ENCODE results near the gene SPDYE18.
A peak's percentile ranks its signal among the peaks of the same experiment; 100 is the strongest.
"Not testable (repeated sequence)": the region's sequence is repeated elsewhere in the genome, so short reads cannot be mapped to it uniquely, and the experiment has no call there.

The SPDYE18 gene

GRCh38 chr7:77062557-77062956 is at the start of gene SPDYE18:
Gene SPDYE18, minus strand, starts transcription at chr7:77062558. Its CDS starts 2,046 bp downstream, at chr7:77060512.
- not testable (repeated sequence) for FAIRE-seq

DNA sequence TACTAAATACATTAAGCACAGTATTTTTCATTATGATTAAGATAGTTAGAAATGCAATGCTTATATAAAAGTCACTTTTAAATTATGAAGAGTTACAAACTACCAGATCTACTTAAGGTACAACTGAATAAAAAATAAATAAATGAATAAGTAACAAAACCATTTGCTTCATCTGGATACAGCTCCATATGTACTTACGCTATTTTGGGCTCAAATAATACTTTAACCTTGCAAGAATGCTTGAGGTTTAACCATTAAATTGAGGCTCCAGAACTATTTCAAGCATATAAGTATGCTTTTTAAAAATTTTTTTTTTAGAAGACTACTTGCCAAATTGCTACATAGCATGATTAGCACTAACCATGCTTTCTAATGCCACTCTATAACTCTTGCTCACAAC is 46.0 kb upstream of the SPDYE18 start:
- FAIRE-seq: not testable (repeated sequence)

DNA sequence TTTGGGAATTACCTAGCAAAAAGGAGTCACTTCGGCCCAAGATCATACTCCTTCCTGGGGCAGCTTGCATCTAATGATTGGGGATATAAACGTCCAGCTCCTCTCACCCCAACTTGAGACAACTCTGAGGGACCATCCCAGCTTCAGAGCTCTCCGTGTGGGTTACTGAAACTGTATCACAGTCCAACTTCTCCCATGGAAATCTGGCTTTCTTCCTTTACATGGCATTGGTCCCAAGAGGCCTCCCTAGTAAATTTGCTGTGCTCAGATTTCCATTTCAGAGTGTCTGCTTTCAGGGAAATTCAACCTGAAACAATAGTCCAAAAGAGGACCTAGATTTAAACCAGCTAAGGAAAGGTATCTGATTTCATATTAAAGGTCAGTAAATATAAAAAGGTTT is 45.3 kb upstream of the SPDYE18 start:
- FAIRE-seq: not testable (repeated sequence)

DNA sequence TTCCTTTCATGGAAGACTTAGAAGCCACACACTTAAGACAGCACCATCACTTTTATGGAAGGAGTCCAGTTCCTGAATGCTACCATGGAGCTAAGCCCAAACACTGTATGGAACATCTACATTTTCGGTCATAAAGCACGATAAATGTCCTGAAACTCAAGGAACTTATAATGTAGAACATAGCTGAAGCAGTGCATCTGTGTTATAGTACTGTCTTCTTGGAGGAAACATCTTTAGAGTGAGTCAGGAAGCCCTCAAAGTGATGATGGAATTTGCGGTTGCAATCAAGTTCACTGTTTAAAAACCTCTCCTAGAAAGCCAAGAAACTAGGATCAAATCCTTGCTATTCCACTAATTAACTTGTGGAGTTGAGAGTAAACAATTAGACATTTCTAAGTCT is 43.5 kb upstream of the SPDYE18 start:
- not testable (repeated sequence) for FAIRE-seq

DNA sequence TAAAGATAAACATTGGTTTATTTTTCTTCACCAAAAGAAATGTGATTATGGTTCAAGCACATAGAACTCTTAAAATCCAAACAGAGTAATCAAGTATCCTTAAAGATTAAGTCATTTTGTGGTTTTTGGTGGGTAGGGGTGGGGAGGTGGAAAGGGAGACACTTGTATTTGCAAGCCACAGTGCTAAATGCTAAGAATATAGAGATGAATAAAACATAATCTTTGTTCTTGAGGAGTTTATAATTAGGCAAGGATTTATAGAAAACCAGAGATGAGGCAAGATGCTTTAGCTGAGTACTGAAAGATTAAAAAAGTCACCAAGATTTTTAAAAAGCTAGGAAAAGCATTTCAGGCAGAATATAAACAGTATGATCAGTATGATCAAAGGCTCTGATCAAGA is 40.3 kb upstream of the SPDYE18 start:
- not testable (repeated sequence) for FAIRE-seq

DNA sequence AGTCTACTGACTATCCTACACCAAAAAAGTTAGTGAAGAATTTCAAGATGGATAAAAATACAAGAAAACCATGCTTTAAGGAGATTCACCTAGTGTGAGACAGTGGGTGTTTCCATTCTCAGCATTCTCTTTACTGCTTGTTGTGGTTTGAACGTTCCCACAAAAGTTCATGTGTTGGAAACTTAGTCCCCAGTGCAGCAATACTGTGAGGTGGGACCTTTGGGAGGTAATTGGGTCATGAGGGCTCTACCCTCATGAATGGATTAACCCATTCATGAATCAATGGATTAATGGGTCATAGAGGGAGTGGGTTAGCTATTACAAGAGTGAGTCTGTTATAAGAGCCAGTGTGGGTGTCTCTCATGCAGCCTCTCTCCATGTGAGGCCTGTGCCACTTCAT is 38.8 kb upstream of the SPDYE18 start:
- not testable (repeated sequence) for FAIRE-seq

DNA sequence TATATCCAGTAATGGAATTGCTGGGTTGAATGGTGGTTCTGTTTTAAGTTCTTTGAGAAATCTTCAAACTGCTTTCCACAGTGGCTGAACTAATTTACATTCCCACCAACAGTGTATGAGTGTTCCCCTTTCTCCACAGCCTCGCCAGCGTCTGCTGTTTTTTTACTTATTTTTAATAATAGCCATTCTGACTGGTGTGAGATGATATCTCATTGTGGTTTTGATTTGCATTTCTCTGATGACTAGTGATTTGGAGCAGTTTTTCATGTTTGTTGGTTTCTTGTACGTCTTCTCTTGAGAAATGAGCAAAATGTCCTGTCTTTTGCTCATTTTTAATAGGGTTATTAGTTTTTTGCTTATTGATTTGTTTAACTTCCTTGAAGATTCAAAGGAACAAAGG is 38.1 kb upstream of the SPDYE18 start:
- not testable (repeated sequence) for FAIRE-seq

DNA sequence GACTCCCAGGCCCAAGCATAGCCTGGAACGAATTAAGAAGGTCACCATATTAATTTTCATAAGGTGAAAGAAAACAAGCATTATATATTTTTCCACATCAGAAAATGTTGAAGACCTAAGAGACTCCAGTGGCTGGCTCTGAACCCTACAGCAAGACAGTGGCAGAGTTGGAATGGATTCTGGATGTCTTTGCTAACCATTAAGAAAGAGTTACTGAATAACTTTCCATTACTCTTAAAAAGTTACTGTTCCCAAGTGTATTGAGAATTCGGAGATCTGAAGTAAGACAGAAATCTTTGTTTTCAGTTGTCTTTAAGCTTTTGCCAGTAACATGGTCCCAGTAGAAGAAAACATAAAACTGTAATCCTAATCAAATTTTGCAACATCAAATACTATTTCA is 29.9 kb upstream of the SPDYE18 start:
- FAIRE-seq: peak; percentile 84

GRCh38 chr7:77082192-77082591 is 19.8 kb upstream of the SPDYE18 start:
- not testable (repeated sequence) for FAIRE-seq

DNA sequence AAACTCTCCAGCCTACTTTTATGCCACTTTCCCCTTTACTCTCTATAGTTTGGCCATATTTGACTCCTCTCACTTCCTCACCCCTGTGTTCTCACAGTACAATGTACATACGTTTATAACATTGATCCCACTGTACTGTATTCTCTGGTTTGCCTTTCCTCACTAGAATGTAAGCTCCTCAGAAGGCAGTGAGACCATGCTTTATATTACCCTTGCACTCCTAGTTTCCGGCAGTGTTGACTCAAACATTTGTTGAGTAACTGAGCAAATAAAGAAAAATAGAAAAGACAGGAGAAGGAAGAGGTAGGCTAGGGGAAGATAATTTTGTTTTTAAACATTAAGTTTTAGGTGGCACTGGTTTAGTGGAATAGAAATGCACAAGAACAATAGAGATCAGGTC is 17.9 kb upstream of the SPDYE18 start:
- not testable (repeated sequence) for FAIRE-seq

DNA sequence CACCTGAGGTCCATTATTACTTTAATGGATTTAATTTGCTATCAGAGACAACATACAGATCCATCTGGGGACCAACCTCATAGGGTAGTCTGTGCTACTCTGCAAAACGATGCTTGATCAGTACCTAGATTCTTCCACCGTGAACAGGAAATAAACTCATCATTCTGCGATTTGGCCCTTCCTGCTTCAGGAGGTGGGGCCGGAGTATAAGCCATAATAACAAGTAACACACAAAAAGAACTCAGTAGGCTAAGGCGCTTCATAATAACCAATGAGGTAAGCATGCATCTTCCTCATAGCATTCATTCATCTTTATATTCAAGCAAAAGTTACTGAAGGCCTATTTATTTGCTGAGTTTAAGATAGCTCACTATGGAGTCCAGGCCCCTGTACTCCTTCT is 17.3 kb upstream of the SPDYE18 start:
- not testable (repeated sequence) for FAIRE-seq

- FAIRE-seq: not testable (repeated sequence)
These were observed 16.8 kb upstream of the SPDYE18 start for GRCh38 chr7:77079112-77079511.

GRCh38 chr7:77077060-77077459 is 14.7 kb upstream of the SPDYE18 start:
- not testable (repeated sequence) for FAIRE-seq

- FAIRE-seq: not testable (repeated sequence)
These were observed 12.5 kb upstream of the SPDYE18 start for GRCh38 chr7:77074786-77075396.

- not testable (repeated sequence) for FAIRE-seq
These were observed 8.8 kb upstream of the SPDYE18 start for GRCh38 chr7:77071108-77071507.

DNA sequence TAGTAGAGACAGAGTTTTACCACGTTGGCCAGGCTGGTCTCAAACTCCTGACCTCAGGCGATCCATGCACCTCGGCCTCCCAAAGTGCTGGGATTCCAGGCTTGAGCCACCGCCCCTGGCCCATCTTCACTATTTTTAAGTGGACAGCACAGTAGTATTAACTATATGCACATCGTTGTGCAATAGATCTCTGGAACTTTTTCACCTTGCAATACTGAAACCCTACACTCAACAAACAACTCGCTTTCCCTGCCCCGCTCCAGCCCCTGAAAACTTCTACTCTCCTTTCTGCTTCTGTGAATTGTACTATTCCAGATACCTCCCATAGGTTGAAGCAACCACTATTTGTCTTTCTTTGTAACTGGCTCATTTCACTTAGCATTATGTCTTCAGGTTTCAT is 3.5 kb upstream of the SPDYE18 start:
- not testable (repeated sequence) for FAIRE-seq

DNA sequence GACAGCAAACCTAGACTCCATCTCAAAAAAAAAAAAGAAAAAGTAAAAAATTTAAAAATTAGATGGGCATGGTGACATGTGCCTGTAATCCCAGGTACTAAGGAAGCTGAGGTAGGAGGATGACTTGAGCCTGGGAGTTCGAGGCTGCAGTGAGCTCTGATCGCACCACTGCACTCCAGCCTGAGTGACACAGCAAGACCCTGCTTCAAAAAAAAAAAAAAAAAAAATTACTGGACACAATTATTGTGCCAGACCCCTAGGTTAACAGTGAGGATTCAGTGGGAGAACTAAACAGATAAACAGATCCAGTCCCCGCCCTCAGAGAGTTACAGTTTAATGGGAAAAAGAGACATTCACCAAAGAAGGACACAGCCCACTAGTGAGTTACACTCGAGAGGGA is 1.4 kb upstream of the SPDYE18 start:
- FAIRE-seq: not testable (repeated sequence)

GRCh38 chr7:77032261-77032660 is 30.1 kb downstream of the SPDYE18 start, which contains the start of gene SPDYE17:
Gene SPDYE17, minus strand, starts transcription at chr7:77032361. Its CDS starts 1,791 bp downstream, at chr7:77030570.
- not testable (repeated sequence) for FAIRE-seq

GRCh38 chr7:77026349-77026748 is 36.0 kb downstream of the SPDYE18 start:
- FAIRE-seq: not testable (repeated sequence)

DNA sequence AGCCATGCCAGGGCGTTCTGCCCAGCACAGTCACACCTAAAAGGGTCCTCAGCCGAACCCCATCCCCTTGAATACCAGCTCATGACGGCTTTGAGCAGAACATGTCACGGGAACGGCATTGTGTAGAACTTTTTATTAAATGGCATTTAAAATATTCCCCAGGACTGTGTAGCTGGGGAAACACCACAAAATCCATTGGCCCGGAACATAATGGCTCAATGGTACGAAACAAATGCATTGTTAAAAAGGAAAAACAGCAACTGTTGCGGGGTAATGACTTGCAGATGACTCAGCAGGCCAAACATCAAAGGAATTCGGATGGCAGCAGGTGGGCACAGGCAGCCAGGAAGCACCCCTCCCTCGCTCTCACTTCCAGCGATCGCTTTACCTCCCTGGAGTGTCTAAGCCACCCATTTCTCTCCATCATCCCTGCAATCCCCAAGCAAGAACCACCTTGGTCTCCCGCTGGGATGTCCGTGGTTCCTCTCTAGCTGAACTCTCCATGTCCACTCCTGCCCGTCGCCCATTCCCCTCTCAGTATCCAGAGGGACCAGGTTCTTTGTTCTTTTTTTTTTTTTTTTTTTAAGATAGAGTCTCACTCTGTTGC is 52.2 kb downstream of the SPDYE18 start:
- FAIRE-seq: not testable (repeated sequence)

- FAIRE-seq: not testable (repeated sequence)
These were observed 54.4 kb downstream of the SPDYE18 start for GRCh38 chr7:77008000-77008399.

DNA sequence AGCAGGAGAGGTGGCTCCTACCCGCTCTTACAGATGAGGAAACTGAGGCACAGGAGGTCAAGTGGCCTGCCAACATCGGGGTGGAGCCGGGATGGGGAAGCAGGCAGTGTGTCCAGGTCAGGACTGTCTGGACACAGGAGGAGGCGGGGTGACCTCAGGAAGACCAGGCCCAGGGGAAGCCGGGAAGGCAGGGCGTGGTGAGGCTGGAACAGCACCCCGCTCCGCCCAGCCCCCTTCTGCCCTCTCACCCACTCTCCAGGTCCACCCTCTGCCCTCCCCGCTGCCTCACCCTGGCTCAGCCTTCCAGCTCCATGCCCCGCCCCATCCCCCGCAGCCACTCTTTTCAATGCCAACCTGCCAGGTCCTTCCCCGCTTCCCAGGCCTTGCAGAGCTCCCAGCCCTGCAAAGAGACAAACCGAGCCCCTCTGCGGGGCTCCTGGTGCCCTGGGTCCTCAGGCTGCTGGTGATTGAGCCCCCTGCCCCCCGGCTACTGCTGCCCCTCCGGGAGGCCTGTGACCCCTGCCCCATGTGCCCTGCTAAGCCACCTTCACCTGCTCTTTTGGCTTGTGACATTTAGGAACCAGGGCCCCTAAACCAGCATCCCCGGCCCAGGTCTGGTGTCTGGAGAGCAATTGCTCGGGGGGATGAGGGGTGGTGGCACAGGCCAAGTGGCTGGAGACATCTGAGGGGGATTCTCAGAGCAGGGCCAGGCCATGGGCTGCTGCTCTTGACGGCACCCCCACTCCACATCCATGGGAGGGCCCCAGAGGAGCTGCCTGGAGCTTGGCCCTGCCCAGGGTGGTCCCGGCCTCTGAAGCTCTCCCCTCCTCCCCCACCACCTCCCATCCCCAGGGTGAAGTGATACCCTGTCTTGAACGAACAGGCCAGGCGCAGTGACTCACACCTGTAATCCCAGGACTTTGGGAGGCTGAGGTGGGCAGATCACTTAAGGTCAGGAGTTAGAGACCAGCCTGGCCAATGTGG is 55.9 kb downstream of the SPDYE18 start:
- not testable (repeated sequence) for FAIRE-seq

- not testable (repeated sequence) for FAIRE-seq
These were observed 56.8 kb downstream of the SPDYE18 start for GRCh38 chr7:77005461-77006057.

Data from colon (tissue), 2 donors.